Keratinocyte (primary cell): ENCODE results near the gene GFY. TPM values are rescaled to one million over a fixed set of nuclear protein-coding genes. Genes with fewer than 3 reads are reported as not detected.

Source experiments
- DNase-seq: peaks from one replicate; pipeline ENCODE4 v3.0.0-alpha.2; 2011; ENCODE audit warnings: low read depth, missing footprints, low spot score
- FAIRE-seq: peaks from 2 replicates; lab custom pipeline; 2011; peaks lifted over from hg19 to GRCh38; lab: Jason Lieb, UNC
- H2AFZ ChIP-seq: 2 replicates; pipeline ENCODE4 v1.6.0; 2012; ENCODE audit warnings: low read length, control low read depth, inconsistent platforms; ENCODE audit not compliant: control insufficient read depth
- H3K27ac ChIP-seq: 2 replicates; pipeline ENCODE4 v1.5.1; 2011; ENCODE audit warnings: low read length; ENCODE audit not compliant: control insufficient read depth, insufficient read depth
- H3K27me3 ChIP-seq: 3 replicates; pipeline ENCODE4 v1.6.0; 2011; ENCODE audit warnings: low read length; ENCODE audit not compliant: control insufficient read depth, insufficient read depth; ENCODE audit errors: extremely low read depth
- H3K36me3 ChIP-seq, 2 experiments: 2 replicates in 1 of 2; 3 replicates in 1 of 2; pipeline ENCODE4 v1.5.1; 2011; ENCODE audit warnings: low read length in 2 of 2, mild to moderate bottlenecking in 1 of 2; ENCODE audit not compliant: control insufficient read depth in 2 of 2, insufficient read depth in 2 of 2; ENCODE audit errors: extremely low read depth in 1 of 2
- H3K4me1 ChIP-seq: 3 replicates; pipeline ENCODE4 v1.5.1; 2011; ENCODE audit warnings: low read length; ENCODE audit not compliant: control insufficient read depth, insufficient read depth; ENCODE audit errors: extremely low read depth
- H3K4me2 ChIP-seq: 3 replicates; pipeline ENCODE4 v1.6.0; 2011; ENCODE audit warnings: low read depth, low read length; ENCODE audit not compliant: control insufficient read depth, insufficient read depth; ENCODE audit errors: extremely low read depth
- H3K4me3 ChIP-seq, 3 experiments: fragments of 200-600 bp in 1 of 3; sonication (generic) in 1 of 3; 2 replicates in 2 of 3; 3 replicates in 1 of 3; pipeline ENCODE4 v1.5.1; 2011 to 2016; ENCODE audit warnings: low read length in 3 of 3, mild to moderate bottlenecking in 3 of 3, control low read depth in 2 of 3, inconsistent platforms in 1 of 3, low read depth in 1 of 3, mixed read lengths in 1 of 3, mixed run types in 1 of 3, moderate library complexity in 1 of 3; ENCODE audit not compliant: control insufficient read depth in 2 of 3, insufficient read depth in 2 of 3; ENCODE audit errors: extremely low read depth in 1 of 3
- H3K79me2 ChIP-seq: 2 replicates; pipeline ENCODE4 v1.6.0; 2012; ENCODE audit warnings: low read length; ENCODE audit not compliant: control insufficient read depth, insufficient read depth
- H3K9ac ChIP-seq: 3 replicates; pipeline ENCODE4 v1.6.0; 2011; ENCODE audit warnings: low read length; ENCODE audit not compliant: control insufficient read depth, insufficient read depth; ENCODE audit errors: extremely low read depth
- H3K9me1 ChIP-seq: 3 replicates; pipeline ENCODE4 v1.6.0; 2011; ENCODE audit warnings: low read length; ENCODE audit not compliant: control insufficient read depth, insufficient read depth; ENCODE audit errors: extremely low read depth
- H3K9me3 ChIP-seq: 2 replicates; pipeline ENCODE4 v1.5.1; 2012; ENCODE audit warnings: low read depth, low read length; ENCODE audit not compliant: control insufficient read depth
- H4K20me1 ChIP-seq: 3 replicates; pipeline ENCODE4 v1.6.0; 2011; ENCODE audit warnings: low read length; ENCODE audit not compliant: control insufficient read depth, insufficient read depth; ENCODE audit errors: extremely low read depth
- EZH2 ChIP-seq: IDR thresholded peaks from one replicate; pipeline ENCODE4 v1.6.1; 2012; ENCODE audit warnings: inconsistent platforms, mild to moderate bottlenecking, low read length, moderate library complexity
- dilution Hi-C: fragments of 300-500 bp; cut with MboI; formaldehyde crosslinking; loops from one replicate; pipeline ENCODE4 v1.7.0; 2020; ENCODE audit warnings: low sequenced_read_pairs; ENCODE audit not compliant: extremely low pct_ligation_motif_present
- polyA plus RNA-seq, 5 experiments: library from polyadenylated mRNA; depleted of rRNA in 3 of 5; stranded (reverse) in 3 of 5; stranded (forward) in 1 of 5; unstranded in 1 of 5; fragments of >200 nt; gene quantifications; 1 replicate in 1 of 5; 2 replicates in 3 of 5; 3 replicates in 1 of 5; pipeline versions ENCODE4 v1.2.1 to v1.2.3, GENCODE V29; 2011 to 2012; ENCODE audit warnings: missing spikeins in 2 of 5, low read depth in 1 of 5, low replicate concordance in 1 of 5
- TF ChIP-seq, protein P1 (sequence below), 3 experiments: IDR thresholded peaks in 1 of 3; conservative IDR thresholded peaks in 1 of 3; optimal IDR thresholded peaks in 1 of 3; 2 replicates in 2 of 3; 3 replicates in 1 of 3; pipeline versions ENCODE3 to v1.5.1; 2011; ENCODE audit warnings: low read length in 3 of 3, mild to moderate bottlenecking in 3 of 3, moderate library complexity in 2 of 3, control low read depth in 1 of 3, inconsistent platforms in 1 of 3; ENCODE audit not compliant: insufficient read depth in 2 of 3; ENCODE audit errors: extremely low read depth in 1 of 3

The GFY gene
- polyA plus RNA-seq, 1 donor (not counting 4 experiments of a cell fraction or from before 2014, with no cell fraction given): not detected

DNA sequence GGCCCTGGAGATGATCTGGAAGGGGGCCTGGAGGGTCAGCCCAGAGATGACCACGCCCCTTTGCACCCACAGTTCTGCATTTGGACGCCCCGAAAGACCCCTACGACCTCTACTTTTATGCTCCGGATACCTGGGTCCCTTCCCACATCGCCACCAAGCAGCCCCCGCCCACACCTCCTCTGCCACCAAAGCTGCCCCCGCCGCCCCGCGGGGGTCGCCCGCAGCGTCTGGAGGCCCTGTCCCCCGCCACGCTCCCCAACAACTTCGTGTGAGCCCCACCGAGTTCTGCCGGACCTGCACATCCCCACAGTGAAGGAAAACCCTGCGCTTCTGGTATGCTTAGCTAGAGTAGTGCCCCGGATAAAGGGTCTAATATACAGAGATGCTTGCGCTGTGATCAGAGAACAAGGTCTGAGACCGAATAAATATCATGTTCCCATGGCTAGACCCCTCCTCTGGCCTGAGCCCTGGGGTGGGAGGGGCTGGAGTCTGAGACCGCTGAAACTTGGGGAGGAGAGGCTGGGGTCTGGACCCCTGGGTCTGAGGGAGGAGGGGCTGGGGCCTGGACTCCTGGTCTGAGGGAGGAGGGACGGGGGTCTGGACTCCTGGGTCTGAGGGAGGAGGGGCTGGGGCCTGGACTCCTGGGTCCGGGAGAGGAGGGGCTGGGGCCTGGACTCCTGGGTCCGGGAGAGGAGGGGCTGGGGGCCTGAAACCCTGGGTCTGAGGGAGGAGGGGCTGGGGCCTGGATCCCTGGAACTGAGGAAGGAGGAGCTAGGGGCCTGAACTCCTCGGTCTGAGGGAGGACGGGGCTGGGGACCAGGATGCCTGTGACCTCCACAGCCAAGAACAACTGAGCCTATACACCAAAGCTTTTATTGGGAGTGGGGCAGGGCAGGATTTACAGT is 3.6 kb downstream of the GFY start:
- Histone ChIP-seq H3K9me3 (no peaks in the 10 kb centered on the region), H3K27me3 (peaks cover 92% of the 10 kb centered on the region), H3K9ac (no peak overlapping the region), H2AFZ (no peak overlapping the region), H3K27ac (no peak overlapping the region), H3K36me3 (no peaks in the 10 kb centered on the region), H3K4me1 (peaks cover 7% of the 10 kb centered on the region), H3K4me3 (no peak overlapping the region), H4K20me1 (no peaks in the 10 kb centered on the region), H3K4me2 (peak overlapping the region; percentile 83), H3K9me1 (no peaks in the 10 kb centered on the region), H3K79me2 (no peaks in the 10 kb centered on the region)
- dilution Hi-C loops: no loop called here
- TF ChIP-seq, protein P1, sequence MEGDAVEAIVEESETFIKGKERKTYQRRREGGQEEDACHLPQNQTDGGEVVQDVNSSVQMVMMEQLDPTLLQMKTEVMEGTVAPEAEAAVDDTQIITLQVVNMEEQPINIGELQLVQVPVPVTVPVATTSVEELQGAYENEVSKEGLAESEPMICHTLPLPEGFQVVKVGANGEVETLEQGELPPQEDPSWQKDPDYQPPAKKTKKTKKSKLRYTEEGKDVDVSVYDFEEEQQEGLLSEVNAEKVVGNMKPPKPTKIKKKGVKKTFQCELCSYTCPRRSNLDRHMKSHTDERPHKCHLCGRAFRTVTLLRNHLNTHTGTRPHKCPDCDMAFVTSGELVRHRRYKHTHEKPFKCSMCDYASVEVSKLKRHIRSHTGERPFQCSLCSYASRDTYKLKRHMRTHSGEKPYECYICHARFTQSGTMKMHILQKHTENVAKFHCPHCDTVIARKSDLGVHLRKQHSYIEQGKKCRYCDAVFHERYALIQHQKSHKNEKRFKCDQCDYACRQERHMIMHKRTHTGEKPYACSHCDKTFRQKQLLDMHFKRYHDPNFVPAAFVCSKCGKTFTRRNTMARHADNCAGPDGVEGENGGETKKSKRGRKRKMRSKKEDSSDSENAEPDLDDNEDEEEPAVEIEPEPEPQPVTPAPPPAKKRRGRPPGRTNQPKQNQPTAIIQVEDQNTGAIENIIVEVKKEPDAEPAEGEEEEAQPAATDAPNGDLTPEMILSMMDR (optimal IDR thresholded peaks at IDR 0.05 in 1 of 3, IDR thresholded peaks at IDR 0.05 in 1 of 3, conservative IDR thresholded peaks at IDR 0.05 in 1 of 3; ENCODE audit: extremely low read depth in 1 of 3, insufficient read depth in 2 of 3, low read length in 3 of 3): no peak
- no peak for TF ChIP-seq EZH2
- no peak for DNase-seq
- no peak for FAIRE-seq

DNA sequence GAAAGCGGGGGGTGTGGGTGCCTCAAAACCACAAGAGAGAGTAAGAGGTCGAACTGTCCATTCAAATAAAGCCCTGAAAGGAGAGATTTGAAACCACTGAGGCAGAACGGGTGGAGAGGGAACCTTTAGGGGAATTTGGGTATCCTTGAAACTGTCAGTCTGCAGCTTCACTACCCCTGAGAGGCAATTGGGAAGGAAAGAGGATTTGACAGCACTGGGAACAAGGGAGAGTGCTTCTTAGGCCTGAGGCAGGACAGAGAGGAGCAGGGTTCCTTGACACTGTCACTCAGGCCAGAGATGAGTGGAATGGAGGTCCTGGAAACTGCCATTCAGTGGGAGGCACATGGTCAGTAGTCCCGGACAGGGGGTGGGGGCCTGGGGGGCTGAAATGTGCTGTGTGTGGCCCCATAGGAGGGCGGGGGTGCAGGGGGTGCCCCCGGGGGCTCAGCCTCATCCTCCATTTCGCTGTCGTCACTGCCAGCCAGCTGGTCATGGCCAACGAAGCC is 5.0 kb downstream of the GFY start:
- Histone ChIP-seq H3K36me3 (no peaks in the 10 kb centered on the region), H3K9me3 (no peaks in the 10 kb centered on the region), H3K9me1 (no peaks in the 10 kb centered on the region), H3K4me2 (no peak overlapping the region), H3K27me3 (peaks cover 92% of the 10 kb centered on the region), H3K79me2 (no peaks in the 10 kb centered on the region), H4K20me1 (no peaks in the 10 kb centered on the region), H3K9ac (no peak overlapping the region), H3K4me3 (no peak overlapping the region), H3K27ac (no peak overlapping the region), H3K4me1 (peaks cover 7% of the 10 kb centered on the region), H2AFZ (no peak overlapping the region)
- DNase-seq: no peak
- TF ChIP-seq EZH2: no peak
- TF ChIP-seq, protein P1 (optimal IDR thresholded peaks at IDR 0.05 in 1 of 3, IDR thresholded peaks at IDR 0.05 in 1 of 3, conservative IDR thresholded peaks at IDR 0.05 in 1 of 3; ENCODE audit: extremely low read depth in 1 of 3, insufficient read depth in 2 of 3, low read length in 3 of 3): no peak
- no peak for FAIRE-seq
- dilution Hi-C loops: no loop called here
